Stimulated activated CD4-positive, alpha-beta T cell treated with anti-CD3 and anti-CD28 coated beads, Interleukin-1b, Interleukin-23, amount 100 ng/mL, for 48 hours (primary cell): ENCODE data around the gene TEX48.

Experiments
- DNase-seq: peaks from one replicate; pipeline ENCODE4 v3.0.0-alpha.2; 2020

The TEX48 gene

GRCh38 chr9:114666401-114666800 is 15.6 kb downstream of the TEX48 start:
- no peak for DNase-seq

- no peak for DNase-seq
Observed at GRCh38 chr9:114664181-114664580, 17.8 kb downstream of the TEX48 start.

GRCh38 chr9:114662081-114662989 is 19.7 kb downstream of the TEX48 start:
- DNase-seq, result peak; percentile 61

GRCh38 chr9:114657705-114658104 is 24.3 kb downstream of the TEX48 start, which contains the start of gene TEX53:
Gene TEX53, minus strand, starts transcription at chr9:114657805. Its CDS starts 31 bp downstream, at chr9:114657774.
- no peak for DNase-seq

GRCh38 chr9:114656301-114656700 is 25.7 kb downstream of the TEX48 start:
- no peak for DNase-seq

- no peak for DNase-seq
Observed at GRCh38 chr9:114655689-114656088, 26.3 kb downstream of the TEX48 start.

GRCh38 chr9:114653556-114654159 is 28.3 kb downstream of the TEX48 start:
- peak; percentile 75 for DNase-seq

GRCh38 chr9:114652776-114653555 is 29.0 kb downstream of the TEX48 start:
- no peak for DNase-seq

GRCh38 chr9:114643896-114644295 is 38.1 kb downstream of the TEX48 start:
- no peak for DNase-seq

- DNase-seq, result no peak
Observed at GRCh38 chr9:114643001-114643400, 39.0 kb downstream of the TEX48 start.

- no peak for DNase-seq
Observed at GRCh38 chr9:114641967-114642366, 40.0 kb downstream of the TEX48 start.

- no peak for DNase-seq
Observed at GRCh38 chr9:114638404-114638803, 43.6 kb downstream of the TEX48 start.

GRCh38 chr9:114634387-114634786 is 47.6 kb downstream of the TEX48 start:
- no peak for DNase-seq

GRCh38 chr9:114633438-114634089 is 48.4 kb downstream of the TEX48 start:
- DNase-seq, result no peak

- DNase-seq, result no peak
Observed at GRCh38 chr9:114631166-114631565, 50.8 kb downstream of the TEX48 start.

- no peak for DNase-seq
Observed at GRCh38 chr9:114629563-114630090, 52.4 kb downstream of the TEX48 start.

GRCh38 chr9:114627553-114627952 is 54.4 kb downstream of the TEX48 start:
- DNase-seq, result no peak

- DNase-seq, result no peak
Observed at GRCh38 chr9:114626415-114627020, 55.5 kb downstream of the TEX48 start.

GRCh38 chr9:114624677-114625076 is 57.3 kb downstream of the TEX48 start:
- no peak for DNase-seq

- no peak for DNase-seq
Observed at GRCh38 chr9:114621975-114622609, 59.9 kb downstream of the TEX48 start.

GRCh38 chr9:114621561-114621960 is 60.4 kb downstream of the TEX48 start:
- no peak for DNase-seq
